ENCODE measurements around the gene PDE10A. TPM values are rescaled to one million over a fixed set of nuclear protein-coding genes. Genes with fewer than 3 reads are reported as not detected.

The PDE10A gene
- total RNA-seq, 1 experiment from 2014 or later: 0.31 TPM

DNA sequence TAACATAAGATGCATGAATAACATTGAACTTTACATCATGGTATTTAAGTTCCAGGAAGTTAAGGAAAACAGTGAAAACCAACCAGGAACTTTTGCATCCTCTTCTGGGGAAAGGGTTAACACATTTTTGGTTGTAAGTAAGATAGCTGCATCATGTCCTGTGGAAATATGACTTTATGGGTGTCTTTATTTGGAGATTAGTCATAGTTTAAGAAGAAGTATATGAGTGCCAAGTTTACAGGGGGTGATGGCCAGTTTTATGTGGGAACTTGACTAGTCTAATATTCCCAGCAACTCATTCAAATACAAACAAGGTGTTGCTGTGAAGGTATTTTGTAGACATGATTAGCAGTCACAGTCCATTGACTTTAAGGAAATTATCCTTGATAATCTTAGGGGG, 78.0 kb downstream of the PDE10A start:
- Mint-ChIP-seq H3K4me3 (no peak overlapping the region), H3K4me1 (peaks cover 6% of the 10 kb centered on the region in 2 experiments), H3K9me3 (peaks cover 2 to 12% of the 10 kb centered on the region in 2 experiments; a peak in 2 of 5 replicates), H3K27me3 (ENCODE audit: low read depth) (no peaks in the 10 kb centered on the region; the same call in 1 of the 2 replicates), H3K36me3 (ENCODE audit: insufficient read depth in 1 of 3, low read depth in 3 of 3) (peaks cover 0 to 5% (median 3%) of the 10 kb centered on the region in 3 experiments; a peak in 4 of 7 replicates), H3K27ac (no peak overlapping the region)
- Histone ChIP-seq H3K9me3 (ENCODE audit: control insufficient read depth, low read depth, low read length) (no peaks in the 10 kb centered on the region), H3K14ac (ENCODE audit: insufficient read depth, low read length) (no peak overlapping the region), H2BK120ac (ENCODE audit: low read depth, low read length, poor library complexity, severe bottlenecking) (no peak overlapping the region), H2BK5ac (ENCODE audit: insufficient read length, low read length) (no peak overlapping the region), H2BK20ac (ENCODE audit: low read depth, low read length, poor library complexity, severe bottlenecking) (no peak overlapping the region), H2AK5ac (ENCODE audit: insufficient read length, low read length) (no peak overlapping the region), H3K4me2 (ENCODE audit: insufficient read depth, insufficient read length, low read length) (no peak overlapping the region), H3K18ac (ENCODE audit: insufficient read length, low read depth, low read length) (no peak overlapping the region), H3K56ac (ENCODE audit: insufficient read length, low read depth, low read length) (no peak overlapping the region), H2BK12ac (ENCODE audit: insufficient read length, low read depth, low read length) (no peak overlapping the region), H4K5ac (ENCODE audit: insufficient read length, low read depth, low read length) (no peak overlapping the region), H3K27me3 (ENCODE audit: insufficient read depth, low read length) (no peaks in the 10 kb centered on the region), H2AFZ (ENCODE audit: low read length) (no peak overlapping the region), H3K79me1 (ENCODE audit: insufficient read depth, low read depth, low read length, poor library complexity, severe bottlenecking) (no peaks in the 10 kb centered on the region), H4K20me1 (ENCODE audit: control insufficient read depth, insufficient read depth, insufficient read length) (no peaks in the 10 kb centered on the region), H3K4ac (ENCODE audit: low read depth, low read length) (no peak overlapping the region), H3K23ac (ENCODE audit: insufficient read length, low read depth, low read length) (no peak overlapping the region), H2BK15ac (ENCODE audit: low read depth, low read length) (no peak overlapping the region), H3K79me2 (ENCODE audit: insufficient read depth, low read length) (no peaks in the 10 kb centered on the region), H4K8ac (replicated peaks; ENCODE audit: insufficient read length, low read depth, low read length) (no peak overlapping the region), H3T11ph (ENCODE audit: low read length) (no peak overlapping the region), H3K4me1 (ENCODE audit: insufficient read depth, low read length) (no peaks in the 10 kb centered on the region), H3K27ac (ENCODE audit: insufficient read length, low read depth, low read length) (no peak overlapping the region), H3K23me2 (ENCODE audit: insufficient read length, low read depth, low read length, poor library complexity, severe bottlenecking) (no peaks in the 10 kb centered on the region), H4K91ac (ENCODE audit: insufficient read length, low read depth, low read length) (no peak overlapping the region), H3K9ac (ENCODE audit: extremely low read depth, insufficient read length, low read length) (no peak overlapping the region)
- TF ChIP-seq, protein P1, sequence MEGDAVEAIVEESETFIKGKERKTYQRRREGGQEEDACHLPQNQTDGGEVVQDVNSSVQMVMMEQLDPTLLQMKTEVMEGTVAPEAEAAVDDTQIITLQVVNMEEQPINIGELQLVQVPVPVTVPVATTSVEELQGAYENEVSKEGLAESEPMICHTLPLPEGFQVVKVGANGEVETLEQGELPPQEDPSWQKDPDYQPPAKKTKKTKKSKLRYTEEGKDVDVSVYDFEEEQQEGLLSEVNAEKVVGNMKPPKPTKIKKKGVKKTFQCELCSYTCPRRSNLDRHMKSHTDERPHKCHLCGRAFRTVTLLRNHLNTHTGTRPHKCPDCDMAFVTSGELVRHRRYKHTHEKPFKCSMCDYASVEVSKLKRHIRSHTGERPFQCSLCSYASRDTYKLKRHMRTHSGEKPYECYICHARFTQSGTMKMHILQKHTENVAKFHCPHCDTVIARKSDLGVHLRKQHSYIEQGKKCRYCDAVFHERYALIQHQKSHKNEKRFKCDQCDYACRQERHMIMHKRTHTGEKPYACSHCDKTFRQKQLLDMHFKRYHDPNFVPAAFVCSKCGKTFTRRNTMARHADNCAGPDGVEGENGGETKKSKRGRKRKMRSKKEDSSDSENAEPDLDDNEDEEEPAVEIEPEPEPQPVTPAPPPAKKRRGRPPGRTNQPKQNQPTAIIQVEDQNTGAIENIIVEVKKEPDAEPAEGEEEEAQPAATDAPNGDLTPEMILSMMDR (conservative IDR thresholded peaks at IDR 0.05): no peak
- DNase-seq: no peak

Measured in H9 (cell line).